HG02938 (cell line): Measurements from ENCODE around the gene RNASE1.
"Not testable (repeated sequence)": the region's sequence is repeated elsewhere in the genome, so short reads cannot be mapped to it uniquely, and the experiment has no call there.

Source experiments
- ATAC-seq: cut with Tn5 transposase; IDR thresholded peaks from one replicate; pipeline ENCODE4 v1.9.1; 2021; ENCODE audit warnings: mild to moderate bottlenecking, moderate library complexity; ENCODE audit not compliant: unreplicated experiment

RNASE1 gene

GRCh38 chr14:20802341-20803084, at the start of gene RNASE1:
RNASE1 (minus strand) TSS chr14:20802844; CDS start chr14:20802068, 776 bp downstream.
- no peak for ATAC-seq

GRCh38 chr14:20848955-20849570, 46.4 kb upstream of the RNASE1 start:
- ATAC-seq, result no peak

- ATAC-seq, result no peak
Measured at GRCh38 chr14:20848316-20848954, 45.8 kb upstream of the RNASE1 start.

GRCh38 chr14:20846560-20846959, 43.9 kb upstream of the RNASE1 start:
- ATAC-seq, result no peak

GRCh38 chr14:20841096-20841495, 38.5 kb upstream of the RNASE1 start:
- no peak for ATAC-seq

- no peak for ATAC-seq
Measured at GRCh38 chr14:20837831-20838230, 35.2 kb upstream of the RNASE1 start.

GRCh38 chr14:20836668-20837338, 34.2 kb upstream of the RNASE1 start:
- ATAC-seq, result no peak

- no peak for ATAC-seq
Measured at GRCh38 chr14:20834899-20835298, 32.3 kb upstream of the RNASE1 start.

GRCh38 chr14:20830831-20831230, 28.2 kb upstream of the RNASE1 start:
- ATAC-seq, result no peak

- ATAC-seq, result not testable (repeated sequence)
Measured at GRCh38 chr14:20828024-20828694, 25.5 kb upstream of the RNASE1 start.

GRCh38 chr14:20827326-20827725, 24.7 kb upstream of the RNASE1 start:
- ATAC-seq, result no peak

GRCh38 chr14:20826666-20827065, 24.0 kb upstream of the RNASE1 start:
- ATAC-seq, result not testable (repeated sequence)

- no peak for ATAC-seq
Measured at GRCh38 chr14:20823859-20824258, 21.2 kb upstream of the RNASE1 start.

- not testable (repeated sequence) for ATAC-seq
Measured at GRCh38 chr14:20821521-20822108, 19.0 kb upstream of the RNASE1 start.

GRCh38 chr14:20820063-20820904, 17.6 kb upstream of the RNASE1 start:
- no peak for ATAC-seq

GRCh38 chr14:20818861-20819260, 16.2 kb upstream of the RNASE1 start:
- no peak for ATAC-seq

GRCh38 chr14:20815946-20816345, 13.3 kb upstream of the RNASE1 start:
- not testable (repeated sequence) for ATAC-seq

- ATAC-seq, result no peak
Measured at GRCh38 chr14:20811986-20812975, 9.6 kb upstream of the RNASE1 start.
